Breast epithelium (tissue), 3 donors: Measurements from ENCODE around the gene TBCE.

ENCODE experiments used
- POLR2A ChIP-seq: fragments of 450-650 bp; IDR thresholded peaks from one replicate; pipeline ENCODE4 v1.6.1; 2016; ENCODE audit warnings: antibody characterized with exemption, mild to moderate bottlenecking, moderate library complexity
- POLR2AphosphoS5 ChIP-seq, 3 donors: sonication (generic); formaldehyde crosslinking; IDR thresholded peaks; one replicate each; pipeline ENCODE4 v1.6.1; 2017; ENCODE audit warnings: antibody characterized with exemption in 3 of 3

DNA sequence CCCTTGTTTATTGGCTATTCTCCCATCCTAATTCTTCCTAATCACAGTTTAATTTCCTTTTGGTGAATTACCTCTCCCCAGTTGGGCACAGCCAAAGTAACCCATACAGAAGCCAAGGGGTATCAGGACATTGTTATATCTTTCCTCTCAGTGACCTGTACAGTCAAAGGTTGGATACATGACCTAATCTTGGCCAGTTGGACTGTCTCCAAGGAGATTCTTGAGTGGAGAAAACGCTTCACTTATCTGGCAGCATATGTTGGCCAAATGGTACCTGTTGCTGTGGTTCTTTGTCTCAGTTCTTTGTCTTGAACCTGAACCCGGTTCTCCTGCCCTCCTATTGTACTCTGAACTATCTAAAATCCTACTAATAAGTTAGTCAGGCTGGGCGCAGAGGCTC is 15.3 kb upstream of the TBCE start:
- no peak for TF ChIP-seq POLR2AphosphoS5 (IDR thresholded peaks at IDR 0.05)
- TF ChIP-seq POLR2A = no peak
